Loucy (cell line): ENCODE results near the gene TAGAP.

ENCODE experiments used
- H2AFZ ChIP-seq: fragments of 200-600 bp; sonication (generic); 2 replicates; pipeline ENCODE4 v1.6.0; 2016; ENCODE audit warnings: antibody characterized with exemption, mild to moderate bottlenecking, low read length, moderate library complexity
- H3F3A ChIP-seq: fragments of 200-600 bp; 2 replicates; pipeline ENCODE4 v1.6.0; 2016; ENCODE audit warnings: antibody characterized with exemption, low read depth, mild to moderate bottlenecking
- H3K27me3 ChIP-seq: fragments of 200-600 bp; sonication (generic); 2 replicates; pipeline ENCODE4 v1.6.1; 2014; ENCODE audit warnings: low read length, mild to moderate bottlenecking; ENCODE audit not compliant: insufficient read depth, poor library complexity, severe bottlenecking
- H3K36me3 ChIP-seq: fragments of 200-600 bp; sonication (generic); 2 replicates; pipeline ENCODE4 v1.6.1; 2016; ENCODE audit warnings: low read length; ENCODE audit not compliant: insufficient read depth
- H3K4me1 ChIP-seq: fragments of 200-600 bp; sonication (generic); 2 replicates; pipeline ENCODE4 v1.5.1; 2014; ENCODE audit warnings: low read length, mild to moderate bottlenecking; ENCODE audit not compliant: insufficient read depth, poor library complexity, severe bottlenecking
- H3K4me2 ChIP-seq: fragments of 200-600 bp; sonication (generic); 2 replicates; pipeline ENCODE4 v1.6.0; 2014; ENCODE audit warnings: antibody characterized with exemption, low read length, low read depth, mild to moderate bottlenecking; ENCODE audit not compliant: poor library complexity, severe bottlenecking
- H3K4me3 ChIP-seq: fragments of 200-600 bp; sonication (generic); 2 replicates; pipeline ENCODE4 v1.5.1; 2014; ENCODE audit warnings: low read length, mild to moderate bottlenecking, mixed read lengths; ENCODE audit not compliant: poor library complexity, severe bottlenecking
- H3K79me2 ChIP-seq: fragments of 200-600 bp; sonication (generic); 2 replicates; pipeline ENCODE4 v1.6.1; 2014; ENCODE audit warnings: low read length; ENCODE audit not compliant: insufficient read depth
- H3K9ac ChIP-seq: fragments of 200-600 bp; sonication (generic); 2 replicates; pipeline ENCODE4 v1.6.0; 2014; ENCODE audit warnings: mild to moderate bottlenecking, low read depth, low read length, moderate library complexity; ENCODE audit not compliant: poor library complexity, severe bottlenecking
- H3K9me2 ChIP-seq: fragments of 200-600 bp; sonication (generic); replicated peaks from 2 replicates; pipeline ENCODE4 v1.6.1; 2016; ENCODE audit warnings: low read depth, low read length, mixed read lengths
- H3K9me3 ChIP-seq: fragments of 200-600 bp; sonication (generic); 2 replicates; pipeline ENCODE4 v1.6.1; 2014; ENCODE audit warnings: mild to moderate bottlenecking, antibody characterized with exemption, low read length, low read depth; ENCODE audit not compliant: insufficient read depth
- H4K20me1 ChIP-seq: fragments of 200-600 bp; sonication (generic); 2 replicates; pipeline ENCODE4 v1.6.0; 2014; ENCODE audit warnings: antibody characterized with exemption, low read length, mild to moderate bottlenecking; ENCODE audit not compliant: insufficient read depth, poor library complexity, severe bottlenecking
- CTCF ChIP-seq: fragments of 200-600 bp; sonication (generic); conservative IDR thresholded peaks from 2 replicates; pipeline ENCODE4 v1.5.1; 2014; ENCODE audit warnings: mild to moderate bottlenecking, antibody characterized with exemption, low read length
- EZH2phosphoT487 ChIP-seq: fragments of 200-600 bp; IDR thresholded peaks from 2 replicates; pipeline ENCODE4 v1.6.1; 2018; ENCODE audit warnings: antibody characterized with exemption, mild to moderate bottlenecking, moderate library complexity, borderline replicate concordance

The TAGAP gene

GRCh38 chr6:159008656-159009288 lies 36.0 kb downstream of the TAGAP start:
- Histone ChIP-seq H3K9ac (no peak overlapping the region), H3K4me1 (peaks cover 5% of the 10 kb centered on the region), H3K4me3 (no peak overlapping the region), H2AFZ (peak overlapping the region; percentile 30; the same call in 1 of the 2 replicates), H3K79me2 (no peaks in the 10 kb centered on the region), H3K9me3 (no peaks in the 10 kb centered on the region), H4K20me1 (no peaks in the 10 kb centered on the region), H3K9me2 (no peaks in the 10 kb centered on the region), H3K27me3 (no peaks in the 10 kb centered on the region), H3F3A (no peaks in the 10 kb centered on the region), H3K36me3 (no peaks in the 10 kb centered on the region), H3K4me2 (peak overlapping the region; percentile 23)
- TF ChIP-seq EZH2phosphoT487 = no peak
- TF ChIP-seq CTCF = peak; percentile 72

- Histone ChIP-seq H3K9me3 (no peaks in the 10 kb centered on the region), H3K36me3 (no peaks in the 10 kb centered on the region), H3K79me2 (no peaks in the 10 kb centered on the region), H3K9ac (no peak overlapping the region), H3K4me1 (peaks cover 5% of the 10 kb centered on the region), H3K4me2 (no peak overlapping the region), H3F3A (no peaks in the 10 kb centered on the region), H4K20me1 (no peaks in the 10 kb centered on the region), H2AFZ (no peak overlapping the region), H3K9me2 (no peaks in the 10 kb centered on the region), H3K27me3 (no peaks in the 10 kb centered on the region), H3K4me3 (no peak overlapping the region)
- TF ChIP-seq EZH2phosphoT487 (no peak), CTCF (no peak)
Observed at GRCh38 chr6:159007510-159007909, 37.3 kb downstream of the TAGAP start.

GRCh38 chr6:159005436-159005835 lies 39.4 kb downstream of the TAGAP start:
- TF ChIP-seq CTCF (no peak), EZH2phosphoT487 (no peak)
- Histone ChIP-seq H3K4me3 (no peak overlapping the region), H3K9ac (no peak overlapping the region), H3K4me2 (no peak overlapping the region), H2AFZ (no peak overlapping the region), H3K36me3 (no peaks in the 10 kb centered on the region), H3K9me2 (no peaks in the 10 kb centered on the region), H3K4me1 (peaks cover 14% of the 10 kb centered on the region), H4K20me1 (no peaks in the 10 kb centered on the region), H3K27me3 (no peaks in the 10 kb centered on the region), H3F3A (no peaks in the 10 kb centered on the region), H3K79me2 (no peaks in the 10 kb centered on the region; the same call in 1 of the 2 replicates), H3K9me3 (no peaks in the 10 kb centered on the region)
